Omental fat pad (tissue), 4 donors: Measurements from ENCODE around the gene PWWP2B. TPM values are rescaled to one million over a fixed set of nuclear protein-coding genes. Genes with fewer than 3 reads are reported as not detected.

Source experiments
- ATAC-seq: fragments of 150-250 bp; one replicate; pipeline ENCODE4 v1.9.1; 2016; ENCODE audit warnings: mild to moderate bottlenecking, moderate library complexity; ENCODE audit not compliant: low FRiP score
- DNase-seq: peaks from one replicate; pipeline ENCODE4 v3.0.0-alpha.2; 2019; ENCODE audit warnings: low spot score
- total RNA-seq, 4 donors: library from RNA; depleted of rRNA; stranded (reverse); fragments of >200 nt; gene quantifications; one replicate each; pipeline ENCODE4 v1.1.0, GENCODE V29; 2016
- TF ChIP-seq, protein P1 (sequence below), 3 donors: fragments of 450-650 bp; IDR thresholded peaks; one replicate each; pipeline ENCODE4 v1.5.1; 2016 to 2017; ENCODE audit warnings: antibody characterized with exemption in 3 of 3, mild to moderate bottlenecking in 3 of 3, moderate library complexity in 2 of 3

PWWP2B gene
- total RNA-seq, 4 donors from 2014 or later, result 6.0 to 24.4 (median 12.2) TPM

DNA sequence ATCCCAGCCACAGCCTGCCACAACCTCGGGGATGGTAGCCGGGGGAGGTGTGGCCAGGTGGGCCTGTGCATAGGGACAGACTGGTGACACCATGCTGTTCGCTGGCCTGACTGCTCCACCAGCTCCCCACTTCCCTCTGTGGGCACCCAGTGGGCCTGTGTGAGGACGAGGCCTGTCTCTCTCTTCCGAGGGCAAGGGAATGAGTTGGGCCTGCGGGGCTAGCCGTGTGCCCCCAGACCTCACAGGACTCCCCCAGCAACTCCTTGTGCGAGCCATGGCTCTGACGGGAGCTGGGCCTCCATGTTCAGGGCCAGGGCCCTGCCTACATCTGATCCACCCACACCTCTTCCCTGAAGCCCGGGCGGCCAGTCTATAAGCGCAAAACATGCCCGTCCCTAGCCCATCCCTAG lies 40.5 kb downstream of the PWWP2B start:
- ATAC-seq (no peak), DNase-seq (no peak)
- TF ChIP-seq, protein P1, sequence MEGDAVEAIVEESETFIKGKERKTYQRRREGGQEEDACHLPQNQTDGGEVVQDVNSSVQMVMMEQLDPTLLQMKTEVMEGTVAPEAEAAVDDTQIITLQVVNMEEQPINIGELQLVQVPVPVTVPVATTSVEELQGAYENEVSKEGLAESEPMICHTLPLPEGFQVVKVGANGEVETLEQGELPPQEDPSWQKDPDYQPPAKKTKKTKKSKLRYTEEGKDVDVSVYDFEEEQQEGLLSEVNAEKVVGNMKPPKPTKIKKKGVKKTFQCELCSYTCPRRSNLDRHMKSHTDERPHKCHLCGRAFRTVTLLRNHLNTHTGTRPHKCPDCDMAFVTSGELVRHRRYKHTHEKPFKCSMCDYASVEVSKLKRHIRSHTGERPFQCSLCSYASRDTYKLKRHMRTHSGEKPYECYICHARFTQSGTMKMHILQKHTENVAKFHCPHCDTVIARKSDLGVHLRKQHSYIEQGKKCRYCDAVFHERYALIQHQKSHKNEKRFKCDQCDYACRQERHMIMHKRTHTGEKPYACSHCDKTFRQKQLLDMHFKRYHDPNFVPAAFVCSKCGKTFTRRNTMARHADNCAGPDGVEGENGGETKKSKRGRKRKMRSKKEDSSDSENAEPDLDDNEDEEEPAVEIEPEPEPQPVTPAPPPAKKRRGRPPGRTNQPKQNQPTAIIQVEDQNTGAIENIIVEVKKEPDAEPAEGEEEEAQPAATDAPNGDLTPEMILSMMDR (IDR thresholded peaks at IDR 0.05), result no peak

DNA sequence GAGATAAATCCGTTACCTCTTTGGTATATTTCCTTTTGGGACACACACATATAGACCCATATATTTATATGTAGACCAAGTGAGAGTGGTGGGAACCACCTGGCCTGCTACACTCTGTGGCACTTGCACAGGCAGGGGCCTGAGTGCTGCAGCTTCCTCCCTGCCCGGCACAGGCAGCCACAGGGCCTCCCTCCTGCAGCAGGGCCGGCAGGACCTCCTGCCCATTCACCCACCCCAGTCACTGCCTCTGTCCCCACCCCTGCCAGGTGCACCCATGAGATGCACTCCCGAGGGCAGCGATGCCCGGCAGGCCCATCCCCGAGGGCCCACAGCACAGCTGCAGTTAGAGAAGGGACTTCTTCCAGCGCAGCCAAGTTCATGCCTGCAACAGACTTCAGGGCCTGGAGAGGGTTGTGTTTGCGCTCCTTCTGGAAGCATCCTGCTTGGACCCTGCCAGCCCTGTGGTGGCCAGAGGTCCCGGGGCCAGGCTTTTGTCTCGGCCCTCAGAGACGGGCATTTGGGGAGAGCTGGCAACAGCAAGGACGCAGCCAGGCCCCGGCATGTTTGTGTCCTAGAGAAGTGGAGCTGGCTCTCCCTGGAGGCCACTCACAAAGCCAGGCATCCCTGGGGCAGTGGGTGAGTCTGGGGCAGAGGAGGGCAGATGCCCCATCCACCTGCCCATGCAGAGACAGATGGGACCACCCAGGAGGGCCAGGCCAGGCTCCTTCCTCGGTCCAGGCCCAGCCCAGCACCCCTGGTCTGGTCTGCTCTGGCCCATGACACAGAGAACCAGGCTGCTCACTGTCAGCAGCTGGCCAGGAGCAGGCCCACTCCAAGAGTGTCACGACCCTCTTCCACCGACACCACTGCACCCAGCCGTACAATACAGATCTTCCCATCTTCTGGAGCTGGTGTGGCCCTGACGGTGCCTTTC lies 41.4 kb downstream of the PWWP2B start:
- ATAC-seq (no peak), DNase-seq (no peak)
- TF ChIP-seq, protein P1 (IDR thresholded peaks at IDR 0.05), result no peak

DNA sequence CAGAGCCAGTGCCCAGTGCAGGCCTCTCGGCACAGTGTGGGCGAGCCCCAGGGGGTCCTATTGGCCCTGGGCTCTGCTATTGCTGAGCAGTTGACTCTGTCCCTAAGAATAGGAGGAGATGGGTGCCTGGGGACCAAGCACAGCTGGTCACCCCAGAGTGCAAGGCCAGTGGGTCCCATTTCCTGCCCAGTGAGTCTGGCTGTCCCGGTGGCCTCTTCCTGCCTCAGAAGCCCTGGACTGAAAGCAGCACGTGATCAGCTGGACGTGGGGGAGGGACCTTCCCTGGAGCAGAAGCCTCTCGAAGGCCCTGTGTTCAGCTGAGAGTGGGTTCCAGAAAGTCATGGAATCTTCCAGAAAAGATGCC lies 42.0 kb downstream of the PWWP2B start:
- ATAC-seq, result no peak

DNA sequence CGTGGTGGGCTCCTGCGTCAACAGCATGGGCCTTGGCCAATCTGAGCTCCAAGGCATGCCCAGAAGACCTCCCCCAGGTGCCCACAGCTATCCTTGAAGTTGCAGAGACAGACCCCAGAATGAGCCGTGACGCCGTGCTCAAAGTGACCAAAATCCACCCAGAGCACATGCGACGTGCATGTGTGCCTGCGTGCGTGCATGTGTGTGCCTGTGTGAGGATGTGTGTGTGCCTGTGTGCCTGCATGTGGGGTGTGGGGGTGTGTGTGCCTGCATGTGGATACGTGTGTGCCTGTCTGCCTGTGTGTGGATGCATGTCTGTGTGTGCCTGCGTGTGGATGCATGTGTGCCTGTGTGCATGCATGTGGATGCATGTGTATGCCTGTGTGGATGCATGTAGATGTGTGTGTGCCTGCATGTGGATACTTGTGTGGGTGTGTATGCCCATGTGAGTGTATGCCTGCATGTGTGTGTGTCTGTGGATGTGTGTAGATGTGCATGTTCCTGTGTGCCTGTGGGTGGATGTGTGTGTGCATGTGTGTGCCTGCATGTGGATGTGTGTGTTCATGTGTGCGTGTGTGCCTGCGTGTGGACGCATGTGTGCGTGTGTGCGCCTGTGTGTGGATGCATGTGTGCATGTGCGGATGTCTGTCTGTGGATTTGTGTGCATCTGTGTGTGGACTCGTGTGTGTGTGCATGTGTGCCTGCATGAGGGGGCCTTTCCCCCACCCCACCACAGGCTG lies 42.6 kb downstream of the PWWP2B start:
- ATAC-seq (no peak), DNase-seq (no peak)
- TF ChIP-seq, protein P1 (IDR thresholded peaks at IDR 0.05), result no peak

More for the DNA sequence above, 42.0 kb downstream of the PWWP2B start:
- DNase-seq, result no peak
- TF ChIP-seq, protein P1 (IDR thresholded peaks at IDR 0.05), result no peak

DNA sequence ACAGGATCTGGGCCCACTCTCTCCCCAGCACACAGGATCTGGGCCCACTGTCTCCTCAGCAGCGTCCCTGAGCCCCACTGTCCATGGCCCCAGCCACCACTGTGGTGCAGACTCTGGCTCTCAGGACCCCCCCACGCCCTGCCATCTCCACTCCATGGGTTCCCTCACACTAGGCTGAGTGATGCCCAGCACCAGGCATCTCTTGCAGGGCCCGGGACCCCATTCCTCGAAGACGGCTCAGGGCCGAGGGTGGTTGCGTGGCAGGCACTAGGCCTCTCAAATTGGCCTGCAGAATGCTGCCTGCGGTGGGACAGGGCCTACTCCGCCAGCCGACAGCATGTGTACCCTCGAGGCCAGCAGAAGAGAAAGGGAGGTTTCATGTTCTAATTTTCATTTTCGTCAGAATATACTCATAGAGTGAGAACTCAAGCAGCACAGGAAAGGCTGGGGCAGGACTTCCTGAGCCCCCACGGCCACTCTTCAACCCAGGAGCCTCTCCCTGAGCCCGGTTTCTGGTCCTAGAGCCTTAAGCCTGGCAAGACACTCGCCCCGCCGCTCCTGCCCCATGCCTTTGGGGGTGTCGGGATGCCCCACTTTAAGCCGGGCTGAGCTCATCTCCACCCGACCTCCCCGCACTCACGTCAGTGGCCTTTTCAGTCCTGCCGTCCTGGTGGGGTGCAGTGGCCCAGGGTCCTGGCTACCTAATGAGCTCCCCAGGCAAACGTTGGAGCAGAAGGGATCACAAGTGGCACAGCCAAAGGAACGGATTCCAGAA lies 44.0 kb downstream of the PWWP2B start:
- TF ChIP-seq, protein P1 (IDR thresholded peaks at IDR 0.05), result no peak

DNA sequence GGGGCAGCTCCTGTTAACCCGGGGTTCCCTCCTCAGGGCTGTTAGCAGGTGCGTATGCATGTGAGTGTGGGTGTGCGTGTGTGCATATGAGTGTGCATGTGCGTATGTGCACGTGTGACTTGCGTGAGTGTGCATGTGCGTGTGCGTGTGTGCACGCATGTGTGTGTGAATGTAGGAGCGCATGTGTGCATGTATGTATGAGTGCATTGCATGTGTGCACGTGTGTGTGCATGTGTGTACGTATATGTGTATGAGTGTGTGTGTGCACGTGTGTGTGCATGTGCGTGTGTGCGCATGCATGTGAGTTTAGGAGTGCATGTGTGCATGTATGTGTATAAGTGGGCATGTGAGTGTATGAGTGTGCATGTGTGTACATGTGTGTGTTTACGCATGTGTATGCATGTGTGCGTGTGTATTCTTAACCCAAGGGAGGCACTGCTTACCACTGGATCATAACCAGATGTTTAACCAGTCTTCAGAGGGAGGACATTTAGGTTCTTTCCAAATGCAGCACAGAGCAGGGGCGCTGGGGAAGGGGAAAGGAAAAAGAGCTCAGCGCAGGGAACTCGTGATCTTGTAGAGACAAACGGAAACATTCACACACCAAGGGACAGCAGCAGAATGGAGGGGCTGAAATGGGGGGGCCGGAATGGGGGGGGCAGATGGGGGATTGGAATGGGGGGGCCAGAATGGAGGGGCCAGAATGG lies 45.0 kb downstream of the PWWP2B start:
- TF ChIP-seq, protein P1 (IDR thresholded peaks at IDR 0.05), result no peak
- no peak for ATAC-seq
- no peak for DNase-seq

More for the DNA sequence above, 44.0 kb downstream of the PWWP2B start:
- ATAC-seq (no peak), DNase-seq (no peak)
